SK-N-SH (cell line): ENCODE results near the gene PRKCB. TPM values are rescaled to one million over a fixed set of nuclear protein-coding genes. Genes with fewer than 3 reads are reported as not detected.

ENCODE experiments used
- CTCF ChIA-PET: fragments of 300-600, 350-600 bp; formaldehyde crosslinking; extraction: SDS; loops from one replicate; lab custom pipeline; 2021; lab: Yijun Ruan, JAX
- POLR2A ChIA-PET: fragments of 350-600 bp; sonication (Branson Sonifier 250); formaldehyde crosslinking; extraction: SDS; loops from one replicate; lab custom pipeline; 2020; ENCODE audit warnings: antibody characterized with exemption, inconsistent platforms; lab: Yijun Ruan, JAX
- DNase-seq: peaks from one replicate; pipeline ENCODE4 v3.0.0; 2012
- H2AFZ ChIP-seq: fragments of 200-600 bp; sonication (generic); 2 replicates; pipeline ENCODE4 v1.8.1; 2016; ENCODE audit warnings: antibody characterized with exemption, mild to moderate bottlenecking, low read depth
- H3F3A ChIP-seq: fragments of 200-600 bp; sonication (generic); replicated peaks from 2 replicates; pipeline ENCODE3; 2016; ENCODE audit warnings: antibody characterized with exemption, mild to moderate bottlenecking; ENCODE audit not compliant: insufficient read depth
- H3K27ac ChIP-seq, 2 experiments: fragments of 200-500 bp in 1 of 2; fragments of 200-600 bp in 1 of 2; sonication (Bioruptor generic) in 1 of 2; sonication (generic), shearing (Covaris generic) in 1 of 2; 2 replicates each; pipeline versions ENCODE4 v1.5.1 to v1.6.1; 2014 to 2016; ENCODE audit warnings: low read depth in 2 of 2, inconsistent platforms in 1 of 2, low read length in 1 of 2, mild to moderate bottlenecking in 1 of 2, mixed read lengths in 1 of 2
- H3K27me3 ChIP-seq: fragments of 200-600 bp; sonication (generic), shearing (Covaris generic); 2 replicates; pipeline ENCODE4 v1.6.1; 2016; ENCODE audit warnings: mixed run types; ENCODE audit not compliant: insufficient read depth
- H3K36me3 ChIP-seq, 2 experiments: fragments of 200-500 bp in 1 of 2; fragments of 200-600 bp in 1 of 2; sonication (Bioruptor generic) in 1 of 2; sonication (generic) in 1 of 2; replicated peaks in 1 of 2; 2 replicates each; pipeline versions ENCODE3 to v1.5.1; 2014 to 2016; ENCODE audit warnings: low read length in 1 of 2, mild to moderate bottlenecking in 1 of 2; ENCODE audit not compliant: insufficient read depth in 2 of 2, control insufficient read depth in 1 of 2
- H3K4me1 ChIP-seq, 2 experiments: fragments of 200-500 bp in 1 of 2; fragments of 200-600 bp in 1 of 2; sonication (Bioruptor generic) in 1 of 2; sonication (generic), shearing (Covaris generic) in 1 of 2; 2 replicates each; pipeline versions ENCODE4 v1.5.1 to v1.6.1; 2014 to 2016; ENCODE audit warnings: low read depth in 1 of 2, low read length in 1 of 2, mixed run types in 1 of 2; ENCODE audit not compliant: insufficient read depth in 2 of 2, control insufficient read depth in 1 of 2
- H3K4me2 ChIP-seq: fragments of 200-600 bp; sonication (generic), shearing (Covaris generic); 2 replicates; pipeline ENCODE4 v1.6.1; 2017; ENCODE audit warnings: mixed run types
- H3K4me3 ChIP-seq, 2 experiments: fragments of 200-500 bp in 1 of 2; fragments of 200-600 bp in 1 of 2; sonication (Bioruptor generic) in 1 of 2; sonication (generic), shearing (Covaris generic) in 1 of 2; 2 replicates each; pipeline versions ENCODE4 v1.5.1 to v1.8.1; 2014 to 2016; ENCODE audit warnings: low read depth in 2 of 2, inconsistent platforms in 1 of 2, low read length in 1 of 2, mild to moderate bottlenecking in 1 of 2, mixed read lengths in 1 of 2, moderate library complexity in 1 of 2
- H3K79me2 ChIP-seq: fragments of 200-600 bp; sonication (generic); 2 replicates; pipeline ENCODE4 v1.8.1; 2017; ENCODE audit warnings: mild to moderate bottlenecking; ENCODE audit not compliant: insufficient read depth
- H3K9ac ChIP-seq: fragments of 200-600 bp; sonication (generic); 2 replicates; pipeline ENCODE4 v1.6.1; 2017; ENCODE audit warnings: mixed run types
- H3K9me2 ChIP-seq: fragments of 200-600 bp; sonication (generic); 2 replicates; pipeline ENCODE4 v1.6.1; 2017; ENCODE audit warnings: mixed run types
- H3K9me3 ChIP-seq: fragments of 200-600 bp; sonication (generic); 2 replicates; pipeline ENCODE4 v1.6.1; 2017; ENCODE audit warnings: mixed run types, mild to moderate bottlenecking, moderate library complexity
- H4K20me1 ChIP-seq: fragments of 200-600 bp; sonication (generic); 2 replicates; pipeline ENCODE4 v1.6.1; 2017; ENCODE audit warnings: mild to moderate bottlenecking, mixed run types; ENCODE audit not compliant: insufficient read depth
- ELF1 ChIP-seq: IDR thresholded peaks from 2 replicates; pipeline ENCODE4 v1.4.0; 2012
- EZH2phosphoT487 ChIP-seq: fragments of 200-600 bp; sonication (generic); IDR thresholded peaks from 2 replicates; pipeline ENCODE4 v1.6.1; 2017; ENCODE audit warnings: low read depth, mixed run types, mild to moderate bottlenecking, antibody characterized with exemption, moderate library complexity, borderline replicate concordance
- FOXM1 ChIP-seq: IDR thresholded peaks from 2 replicates; pipeline ENCODE4 v1.4.0; 2012; ENCODE audit warnings: low read depth, mild to moderate bottlenecking
- GABPA ChIP-seq: IDR thresholded peaks from 2 replicates; pipeline ENCODE4 v1.4.0; 2012; ENCODE audit warnings: low read depth, mild to moderate bottlenecking
- GATA2 ChIP-seq: sonication (generic); formaldehyde crosslinking; IDR thresholded peaks from 2 replicates; pipeline ENCODE4 v1.5.0; 2020; ENCODE audit warnings: mild to moderate bottlenecking, missing genetic modification reagents
- MEF2A ChIP-seq: IDR thresholded peaks from 2 replicates; pipeline ENCODE4 v1.4.0; 2012; ENCODE audit warnings: low read depth, borderline replicate concordance
- NRF1 ChIP-seq: IDR thresholded peaks from 2 replicates; pipeline ENCODE4 v1.6.1; 2012; ENCODE audit warnings: low read depth, mild to moderate bottlenecking, low read length
- POLR2AphosphoS5 ChIP-seq: IDR thresholded peaks from 2 replicates; pipeline ENCODE4 v1.6.1; 2012; ENCODE audit warnings: low read depth, low read length
- RAD21 ChIP-seq: IDR thresholded peaks from 2 replicates; pipeline ENCODE4 v1.6.1; 2012; ENCODE audit warnings: mild to moderate bottlenecking, low read length
- RCOR1 ChIP-seq: fragments of 150-350 bp; IDR thresholded peaks from 2 replicates; pipeline ENCODE4 v1.6.1; 2017; ENCODE audit warnings: antibody characterized with exemption, low read length
- SIN3A ChIP-seq: IDR thresholded peaks from 2 replicates; pipeline ENCODE4 v1.6.1; 2012; ENCODE audit warnings: low read depth, mild to moderate bottlenecking, low read length, moderate library complexity, borderline replicate concordance
- WGBS: methylation state at CpG from one replicate; pipeline ENCODE4 v1.1.6; 2017; ENCODE audit warnings: low lambda C conversion rate; 5-methylcytosine and 5-hydroxymethylcytosine counted together
- polyA plus RNA-seq, 3 experiments: library from polyadenylated mRNA; depleted of rRNA; stranded (reverse); fragments of >200 nt; gene quantifications; 2 replicates each; pipeline ENCODE4 v1.2.3, GENCODE V29; 2012
- TF ChIP-seq, protein P1 (sequence below): IDR thresholded peaks from 2 replicates; pipeline ENCODE4; 2012
- TF ChIP-seq, protein P2 (sequence below): IDR thresholded peaks from 2 replicates; pipeline ENCODE4 v1.4.0; 2012; ENCODE audit warnings: low read depth

PRKCB gene
- polyA plus RNA-seq, 1 of the 3 experiments (the other 2 are of a cell fraction), result 0.12 TPM

DNA sequence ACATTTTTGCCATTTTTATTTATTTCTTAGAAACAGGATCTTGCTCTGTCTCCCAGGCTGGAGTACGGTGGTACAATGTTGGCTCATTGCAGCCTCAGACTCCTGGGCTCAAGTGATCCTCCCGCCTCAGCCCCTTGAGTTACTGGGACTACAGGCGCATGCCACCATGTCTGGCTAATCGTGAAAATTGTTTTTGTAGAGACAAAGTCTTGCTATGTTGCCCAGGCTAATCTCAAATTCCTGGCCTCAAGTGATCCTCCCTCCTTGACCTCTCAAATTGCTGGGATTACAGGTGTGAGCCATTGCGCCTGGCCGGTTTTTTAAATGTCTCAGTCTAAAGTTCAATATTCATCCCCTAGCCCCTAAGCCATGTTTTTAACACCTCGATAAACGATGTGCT lies 237.5 kb downstream of the PRKCB start:
- 47% methylated on average over 8 of the region's 8 CpGs for WGBS
- H3K9me3 ChIP-seq, result no peaks in the 10 kb centered on the region
- DNase-seq, result no peak
- H3K4me2 ChIP-seq, result no peak overlapping the region
- ChIA-PET POLR2A (no interaction called here), CTCF (interaction anchor here (1.2 kb wide), 1 partner anchor 432 kb away, joined by 3 read pairs; no protein-coding TSS in a partner anchor)
- no peaks in the 10 kb centered on the region for H3K9me2 ChIP-seq
- no peaks in the 10 kb centered on the region for H4K20me1 ChIP-seq
- no peaks in the 10 kb centered on the region for H3K79me2 ChIP-seq
- H3K36me3 ChIP-seq, result no peaks in the 10 kb centered on the region
- TF ChIP-seq EZH2phosphoT487 (no peak), MEF2A (no peak), RCOR1 (no peak), SIN3A (no peak)
- TF ChIP-seq, protein P1, sequence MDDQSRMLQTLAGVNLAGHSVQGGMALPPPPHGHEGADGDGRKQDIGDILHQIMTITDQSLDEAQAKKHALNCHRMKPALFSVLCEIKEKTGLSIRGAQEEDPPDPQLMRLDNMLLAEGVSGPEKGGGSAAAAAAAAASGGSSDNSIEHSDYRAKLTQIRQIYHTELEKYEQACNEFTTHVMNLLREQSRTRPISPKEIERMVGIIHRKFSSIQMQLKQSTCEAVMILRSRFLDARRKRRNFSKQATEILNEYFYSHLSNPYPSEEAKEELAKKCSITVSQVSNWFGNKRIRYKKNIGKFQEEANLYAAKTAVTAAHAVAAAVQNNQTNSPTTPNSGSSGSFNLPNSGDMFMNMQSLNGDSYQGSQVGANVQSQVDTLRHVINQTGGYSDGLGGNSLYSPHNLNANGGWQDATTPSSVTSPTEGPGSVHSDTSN, result no peak
- TF ChIP-seq, protein P2, sequence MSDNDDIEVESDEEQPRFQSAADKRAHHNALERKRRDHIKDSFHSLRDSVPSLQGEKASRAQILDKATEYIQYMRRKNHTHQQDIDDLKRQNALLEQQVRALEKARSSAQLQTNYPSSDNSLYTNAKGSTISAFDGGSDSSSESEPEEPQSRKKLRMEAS, result no peak
- no peaks in the 10 kb centered on the region for H3K27me3 ChIP-seq
- no peak overlapping the region for H3K9ac ChIP-seq
- H2AFZ ChIP-seq, result no peak overlapping the region
- H3K27ac ChIP-seq, result no peak overlapping the region
- H3F3A ChIP-seq, result no peaks in the 10 kb centered on the region
- H3K4me1 ChIP-seq, result peaks cover 0 to 10% of the 10 kb centered on the region in 2 experiments; a peak in 2 of 4 replicates
- no peak overlapping the region for H3K4me3 ChIP-seq

DNA sequence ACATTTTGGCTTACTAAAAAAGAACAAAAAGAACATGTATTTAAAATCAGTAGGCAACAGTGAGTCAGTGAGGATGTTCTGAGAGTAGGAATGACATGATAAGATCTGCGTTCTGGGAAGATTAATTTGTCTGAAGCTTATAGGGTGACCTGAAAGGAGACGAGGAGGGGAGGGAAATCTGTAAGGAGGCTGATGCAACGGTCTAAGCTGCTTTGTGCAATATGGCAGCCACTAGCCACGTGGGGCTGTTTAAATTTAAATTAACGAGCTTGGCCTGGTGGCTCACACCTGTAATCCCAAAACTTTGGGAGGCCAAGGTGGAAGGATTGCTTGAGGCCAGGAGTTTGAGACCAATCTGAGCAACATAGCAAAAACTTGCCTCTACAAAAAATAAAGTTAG lies 238.8 kb downstream of the PRKCB start:
- H3K79me2 ChIP-seq, result no peaks in the 10 kb centered on the region
- H3K27ac ChIP-seq, result no peak overlapping the region
- POLR2A ChIA-PET, result no interaction called here
- 10% methylated on average over 5 of the region's 5 CpGs for WGBS
- H3K4me3 ChIP-seq, result no peak overlapping the region
- CTCF ChIA-PET, result interaction anchor here (0.6 to 1.3 kb wide), 5 partner anchors 117 to 1196 kb away, joined by 3 to 5 read pairs (median 3); no protein-coding TSS in a partner anchor
- H4K20me1 ChIP-seq, result no peaks in the 10 kb centered on the region
- no peak overlapping the region for H2AFZ ChIP-seq
- peaks cover 0 to 6% of the 10 kb centered on the region in 2 experiments; a peak in 2 of 4 replicates for H3K4me1 ChIP-seq
- no peak for DNase-seq
- no peaks in the 10 kb centered on the region for H3K9me3 ChIP-seq
- no peaks in the 10 kb centered on the region for H3K27me3 ChIP-seq
- H3K9me2 ChIP-seq, result no peaks in the 10 kb centered on the region
- no peaks in the 10 kb centered on the region for H3F3A ChIP-seq
- no peak overlapping the region for H3K4me2 ChIP-seq
- TF ChIP-seq NRF1 (no peak), RAD21 (no peak), GATA2 (CRISPR knock-in tag) (no peak), POLR2AphosphoS5 (no peak), ELF1 (no peak), GABPA (no peak), FOXM1 (no peak)
- no peaks in the 10 kb centered on the region for H3K36me3 ChIP-seq
- H3K9ac ChIP-seq, result no peak overlapping the region
